Stimulated activated CD4-positive, alpha-beta T cell treated with anti-CD3 and anti-CD28 coated beads, Interleukin-12 subunit alpha, Interleukin-12 subunit beta, amount 100 ng/mL, for 48 hours (primary cell): Measurements from ENCODE around the gene NRIP2.
"Not testable (repeated sequence)": the region's sequence is repeated elsewhere in the genome, so short reads cannot be mapped to it uniquely, and the experiment has no call there.

ENCODE experiments used
- DNase-seq, 3 donors: peaks; one replicate each; pipeline ENCODE4 v3.0.0-alpha.2; 2020; ENCODE audit warnings: low read depth in 2 of 3, low spot score in 1 of 3

NRIP2 gene

GRCh38 chr12:2834581-2835491, at the start of gene NRIP2:
TSS of gene NRIP2 (minus strand) at chr12:2835035. CDS start at chr12:2834983, 52 bp downstream.
- no peak for DNase-seq

GRCh38 chr12:2879853-2880252, 45.0 kb upstream of the NRIP2 start:
- DNase-seq: no peak

GRCh38 chr12:2877953-2878732, 43.3 kb upstream of the NRIP2 start:
- DNase-seq: peak in 1 of 3 donors; percentile 5

- DNase-seq: peak; percentile 75 to 82 (median 81)
Measured at GRCh38 chr12:2877047-2877952, 42.5 kb upstream of the NRIP2 start, which contains the start of the genes FOXM1 and RHNO1. TSS of gene FOXM1 (minus strand) at chr12:2877174. CDS start at chr12:2874478, 2,696 bp downstream. TSS of gene RHNO1 (plus strand) at chr12:2877223. CDS start at chr12:2885367, 8,144 bp downstream.

- peak in 1 of 3 donors; percentile 22 for DNase-seq
Measured at GRCh38 chr12:2876431-2877046, 41.7 kb upstream of the NRIP2 start.

GRCh38 chr12:2868986-2869632, 34.3 kb upstream of the NRIP2 start:
- DNase-seq: not testable (repeated sequence)

- no peak for DNase-seq
Measured at GRCh38 chr12:2864198-2864597, 29.4 kb upstream of the NRIP2 start.

GRCh38 chr12:2863402-2863801, 28.6 kb upstream of the NRIP2 start:
- DNase-seq: not testable (repeated sequence)

GRCh38 chr12:2862876-2863275, 28.0 kb upstream of the NRIP2 start:
- no peak for DNase-seq

- no peak for DNase-seq
Measured at GRCh38 chr12:2860170-2860569, 25.3 kb upstream of the NRIP2 start.

GRCh38 chr12:2858944-2859421, 24.1 kb upstream of the NRIP2 start:
- DNase-seq: no peak

GRCh38 chr12:2858334-2858733, 23.5 kb upstream of the NRIP2 start:
- DNase-seq: no peak

- DNase-seq: no peak
Measured at GRCh38 chr12:2857576-2857975, 22.7 kb upstream of the NRIP2 start.

GRCh38 chr12:2857021-2857431, 22.2 kb upstream of the NRIP2 start, which contains the start of gene TEX52:
TSS of gene TEX52 (minus strand) at chr12:2857039. CDS start at chr12:2857026, 13 bp downstream.
- DNase-seq: no peak

- DNase-seq: no peak
Measured at GRCh38 chr12:2856051-2856450, 21.2 kb upstream of the NRIP2 start.

- DNase-seq: no peak
Measured at GRCh38 chr12:2855546-2855945, 20.7 kb upstream of the NRIP2 start.

- no peak for DNase-seq
Measured at GRCh38 chr12:2854669-2855453, 20.0 kb upstream of the NRIP2 start.

- DNase-seq: peak; percentile 18 to 50 (median 37)
Measured at GRCh38 chr12:2853626-2854025, 18.8 kb upstream of the NRIP2 start.

- no peak for DNase-seq
Measured at GRCh38 chr12:2851931-2852330, 17.1 kb upstream of the NRIP2 start.
